DOHH2 (cell line): ENCODE results near the gene TPTE2.
"Not testable (repeated sequence)": the region's sequence is repeated elsewhere in the genome, so short reads cannot be mapped to it uniquely, and the experiment has no call there.

Source experiments
- EZH2phosphoT487 ChIP-seq: fragments of 200-600 bp; sonication (generic); IDR thresholded peaks from 2 replicates; pipeline ENCODE4 v1.6.1; 2017; ENCODE audit warnings: borderline replicate concordance, mild to moderate bottlenecking, antibody characterized with exemption, low read length, moderate library complexity, mixed read lengths
- TF ChIP-seq, protein P1 (sequence below): fragments of 200-600 bp; sonication (generic); IDR thresholded peaks from one replicate; pipeline ENCODE4 v1.5.1; 2014; ENCODE audit warnings: antibody characterized with exemption, mild to moderate bottlenecking, low read depth, low read length; ENCODE audit not compliant: poor library complexity, severe bottlenecking

DNA sequence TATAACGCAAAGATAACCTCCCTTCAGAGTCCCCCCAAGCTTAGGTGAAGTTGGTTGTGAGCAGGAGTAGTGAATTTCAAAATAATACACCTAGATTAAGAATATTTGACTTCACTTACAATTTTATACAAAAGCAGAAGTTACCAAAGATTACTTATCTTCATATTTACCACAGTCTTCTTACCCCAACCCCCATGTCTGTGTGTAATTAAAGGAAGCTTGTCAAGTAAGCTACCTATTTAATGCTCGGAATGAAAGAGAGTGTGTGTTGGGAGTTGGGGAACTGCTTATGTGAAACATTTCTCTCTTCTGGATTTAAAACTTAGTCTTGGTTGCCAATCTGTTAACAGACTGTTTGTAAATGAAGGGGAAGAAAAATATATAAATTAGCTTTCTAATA is 139.1 kb downstream of the TPTE2 start:
- TF ChIP-seq, protein P1, sequence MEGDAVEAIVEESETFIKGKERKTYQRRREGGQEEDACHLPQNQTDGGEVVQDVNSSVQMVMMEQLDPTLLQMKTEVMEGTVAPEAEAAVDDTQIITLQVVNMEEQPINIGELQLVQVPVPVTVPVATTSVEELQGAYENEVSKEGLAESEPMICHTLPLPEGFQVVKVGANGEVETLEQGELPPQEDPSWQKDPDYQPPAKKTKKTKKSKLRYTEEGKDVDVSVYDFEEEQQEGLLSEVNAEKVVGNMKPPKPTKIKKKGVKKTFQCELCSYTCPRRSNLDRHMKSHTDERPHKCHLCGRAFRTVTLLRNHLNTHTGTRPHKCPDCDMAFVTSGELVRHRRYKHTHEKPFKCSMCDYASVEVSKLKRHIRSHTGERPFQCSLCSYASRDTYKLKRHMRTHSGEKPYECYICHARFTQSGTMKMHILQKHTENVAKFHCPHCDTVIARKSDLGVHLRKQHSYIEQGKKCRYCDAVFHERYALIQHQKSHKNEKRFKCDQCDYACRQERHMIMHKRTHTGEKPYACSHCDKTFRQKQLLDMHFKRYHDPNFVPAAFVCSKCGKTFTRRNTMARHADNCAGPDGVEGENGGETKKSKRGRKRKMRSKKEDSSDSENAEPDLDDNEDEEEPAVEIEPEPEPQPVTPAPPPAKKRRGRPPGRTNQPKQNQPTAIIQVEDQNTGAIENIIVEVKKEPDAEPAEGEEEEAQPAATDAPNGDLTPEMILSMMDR: not testable (repeated sequence)
- TF ChIP-seq EZH2phosphoT487: not testable (repeated sequence)
